ENCODE measurements around the gene SNX25. TPM values are rescaled to one million over a fixed set of nuclear protein-coding genes. Genes with fewer than 3 reads are reported as not detected.

Gene SNX25
- total RNA-seq, 6 donors from 2014 or later = 62.9 to 178 (median 123) TPM

GRCh38 chr4:185369731-185370130, 160.3 kb downstream of the SNX25 start:
- Histone ChIP-seq H3K4me3 (no peak overlapping the region), H3K27me3 (no peaks in the 10 kb centered on the region), H3K9me3 (no peaks in the 10 kb centered on the region), H3K4me1 (no peaks in the 10 kb centered on the region), H3K27ac (no peak overlapping the region), H3K36me3 (peaks cover 3 to 17% (median 8%) of the 10 kb centered on the region in 4 donors)
- WGBS, 2 donors = 82 to 89% methylated on average over 3 of the region's 3 CpGs
- no peak for ATAC-seq (ENCODE audit: low FRiP score in 2 of 2)
- TF ChIP-seq EP300 (IDR thresholded peaks at IDR 0.05) (no peak), POLR2AphosphoS5 (IDR thresholded peaks at IDR 0.05) (no peak)
- DNase-seq = no peak

GRCh38 chr4:185370268-185370949, 161.0 kb downstream of the SNX25 start:
- H3K27ac ChIP-seq = no peak overlapping the region
- H3K27me3 ChIP-seq = no peaks in the 10 kb centered on the region
- ATAC-seq (ENCODE audit: low FRiP score in 2 of 2) = no peak
- no peak overlapping the region for H3K4me3 ChIP-seq
- no peaks in the 10 kb centered on the region for H3K4me1 ChIP-seq
- H3K9me3 ChIP-seq = no peaks in the 10 kb centered on the region
- WGBS, 2 donors = 96% methylated on average over 11 of the region's 11 CpGs
- DNase-seq = no peak
- TF ChIP-seq POLR2AphosphoS5 (IDR thresholded peaks at IDR 0.05) (no peak), CTCF (IDR thresholded peaks at IDR 0.05) (no peak), EP300 (IDR thresholded peaks at IDR 0.05) (no peak), POLR2A (IDR thresholded peaks at IDR 0.05) (no peak)
- H3K36me3 ChIP-seq = peaks cover 3 to 17% (median 8%) of the 10 kb centered on the region in 4 donors

- 95 to 96% methylated on average over 11 of the region's 11 CpGs for WGBS, 2 donors
- Histone ChIP-seq H3K27me3 (no peaks in the 10 kb centered on the region), H3K4me1 (no peaks in the 10 kb centered on the region), H3K27ac (no peak overlapping the region), H3K36me3 (peaks cover 3 to 13% (median 8%) of the 10 kb centered on the region in 4 donors), H3K4me3 (no peak overlapping the region), H3K9me3 (no peaks in the 10 kb centered on the region)
- ATAC-seq (ENCODE audit: low FRiP score in 2 of 2) (no peak), DNase-seq (no peak)
- TF ChIP-seq EP300 (IDR thresholded peaks at IDR 0.05) (no peak), POLR2AphosphoS5 (IDR thresholded peaks at IDR 0.05) (no peak), CTCF (IDR thresholded peaks at IDR 0.05) (no peak), POLR2A (IDR thresholded peaks at IDR 0.05) (no peak)
These were observed 162.3 kb downstream of the SNX25 start for GRCh38 chr4:185371702-185372101.

- WGBS, 2 donors = 76 to 79% methylated on average over 7 of the region's 7 CpGs
- DNase-seq (no peak), ATAC-seq (ENCODE audit: low FRiP score in 2 of 2) (no peak)
- no peaks in the 10 kb centered on the region for H3K27me3 ChIP-seq
- H3K4me1 ChIP-seq = no peaks in the 10 kb centered on the region
- peaks cover 3 to 13% (median 8%) of the 10 kb centered on the region in 4 donors for H3K36me3 ChIP-seq
- peak overlapping the region in 1 of 4 donors; percentile 37 for H3K27ac ChIP-seq
- H3K4me3 ChIP-seq = no peak overlapping the region
- TF ChIP-seq POLR2A (IDR thresholded peaks at IDR 0.05) (no peak), CTCF (IDR thresholded peaks at IDR 0.05) (no peak), EP300 (IDR thresholded peaks at IDR 0.05) (no peak)
- no peaks in the 10 kb centered on the region for H3K9me3 ChIP-seq
These were observed 164.6 kb downstream of the SNX25 start for GRCh38 chr4:185374027-185374426.

GRCh38 chr4:185374573-185374972, 165.2 kb downstream of the SNX25 start:
- no peak for DNase-seq
- ATAC-seq (ENCODE audit: low FRiP score in 2 of 2) = no peak
- Histone ChIP-seq H3K36me3 (peaks cover 3 to 13% (median 8%) of the 10 kb centered on the region in 4 donors), H3K9me3 (no peaks in the 10 kb centered on the region), H3K4me3 (no peak overlapping the region), H3K4me1 (no peaks in the 10 kb centered on the region), H3K27ac (no peak overlapping the region), H3K27me3 (no peaks in the 10 kb centered on the region)
- WGBS, 2 donors = 34 to 57% methylated on average over 6 of the region's 6 CpGs
- no peak for TF ChIP-seq CTCF (IDR thresholded peaks at IDR 0.05)
- TF ChIP-seq POLR2AphosphoS5 (IDR thresholded peaks at IDR 0.05) = no peak
- TF ChIP-seq POLR2A (IDR thresholded peaks at IDR 0.05) = no peak
- TF ChIP-seq EP300 (IDR thresholded peaks at IDR 0.05) = no peak
